GM23338 (cell line): ENCODE results near the gene KCTD12. TPM values are rescaled to one million over a fixed set of nuclear protein-coding genes. Genes with fewer than 3 reads are reported as not detected.
A peak's percentile ranks its signal among the peaks of the same experiment; 100 is the strongest.

Source experiments
- ATAC-seq: fragments of 200-7000 bp; cut with Tn5 transposase; 3 replicates; pipeline ENCODE4 v1.9.1; 2020
- DNase-seq: peaks from one replicate; pipeline ENCODE4 v3.0.0-alpha.2; 2015; ENCODE audit warnings: low spot score
- H2AFZ ChIP-seq: fragments of 200-600 bp; sonication (generic); 2 replicates; pipeline ENCODE4 v1.8.0; 2016; ENCODE audit warnings: antibody characterized with exemption, mild to moderate bottlenecking, moderate library complexity
- H3F3A ChIP-seq: fragments of 200-600 bp; sonication (generic); replicated peaks from 2 replicates; pipeline ENCODE4 v1.8.0; 2017; ENCODE audit warnings: antibody characterized with exemption, mixed run types, low read depth
- H3K27ac ChIP-seq: fragments of 200-600 bp; sonication (generic); 2 replicates; pipeline ENCODE4 v1.6.1; 2016; ENCODE audit warnings: low read depth
- H3K27me3 ChIP-seq: fragments of 200-600 bp; sonication (generic); 2 replicates; pipeline ENCODE4 v1.8.0; 2016; ENCODE audit warnings: mild to moderate bottlenecking, mixed run types, moderate library complexity; ENCODE audit not compliant: insufficient read depth
- H3K36me3 ChIP-seq: fragments of 200-600 bp; sonication (generic); 2 replicates; pipeline ENCODE4 v1.8.0; 2016; ENCODE audit warnings: mild to moderate bottlenecking; ENCODE audit not compliant: insufficient read depth
- H3K4me1 ChIP-seq: fragments of 200-600 bp; sonication (generic); 2 replicates; pipeline ENCODE4 v1.8.0; 2016; ENCODE audit warnings: mild to moderate bottlenecking, moderate library complexity; ENCODE audit not compliant: insufficient read depth
- H3K4me2 ChIP-seq: fragments of 200-600 bp; sonication (generic); 2 replicates; pipeline ENCODE4 v1.7.1; 2017; ENCODE audit warnings: mixed run types
- H3K4me3 ChIP-seq: fragments of 200-600 bp; sonication (generic); 2 replicates; pipeline ENCODE4 v1.6.1; 2016; ENCODE audit warnings: mixed run types
- H3K79me2 ChIP-seq: fragments of 200-600 bp; sonication (generic); replicated peaks from 2 replicates; pipeline ENCODE4 v1.8.0; 2017; ENCODE audit warnings: mild to moderate bottlenecking; ENCODE audit not compliant: insufficient read depth
- H3K9me2 ChIP-seq: fragments of 200-600 bp; sonication (generic); 2 replicates; pipeline ENCODE4 v1.8.0; 2017; ENCODE audit not compliant: insufficient read depth
- H4K20me1 ChIP-seq: fragments of 200-600 bp; sonication (generic); replicated peaks from 2 replicates; pipeline ENCODE4 v1.8.0; 2017; ENCODE audit warnings: mild to moderate bottlenecking; ENCODE audit not compliant: insufficient read depth
- H3K27ac Mint-ChIP-seq: 2 replicates; pipeline ENCODE4 v1.8.0; 2020; ENCODE audit warnings: inconsistent platforms, mild to moderate bottlenecking, moderate library complexity, mixed read lengths
- H3K27me3 Mint-ChIP-seq: 3 replicates; pipeline ENCODE4 v1.8.0; 2022; ENCODE audit warnings: low read depth, mild to moderate bottlenecking, moderate library complexity, mixed read lengths, inconsistent platforms; ENCODE audit not compliant: insufficient read depth, poor library complexity
- H3K36me3 Mint-ChIP-seq: 3 replicates; pipeline ENCODE4 v1.8.0; 2021; ENCODE audit warnings: low read depth, mild to moderate bottlenecking, inconsistent platforms, moderate library complexity, mixed read lengths
- H3K4me1 Mint-ChIP-seq: 3 replicates; pipeline ENCODE4 v1.8.0; 2020; ENCODE audit warnings: mild to moderate bottlenecking, inconsistent platforms, mixed read lengths
- H3K4me3 Mint-ChIP-seq: 3 replicates; pipeline ENCODE4 v1.8.0; 2021; ENCODE audit warnings: moderate library complexity, mild to moderate bottlenecking, inconsistent platforms, mixed read lengths
- H3K9me3 Mint-ChIP-seq: 3 replicates; pipeline ENCODE4 v1.8.0; 2020; ENCODE audit warnings: moderate library complexity, mild to moderate bottlenecking, inconsistent platforms, mixed read lengths
- CREB1 ChIP-seq: fragments of 250-450 bp; sonication (Bioruptor Pico); IDR thresholded peaks from 2 replicates; pipeline ENCODE4 v1.5.0; 2020; ENCODE audit warnings: low read depth, mild to moderate bottlenecking, moderate library complexity
- EZH2 ChIP-seq: fragments of 200-600 bp; sonication (generic); IDR thresholded peaks from one replicate; pipeline ENCODE4 v1.8.0; 2017; ENCODE audit warnings: antibody characterized with exemption, mild to moderate bottlenecking, low read depth; ENCODE audit not compliant: unreplicated experiment
- JUNB ChIP-seq: IDR thresholded peaks from one replicate; pipeline ENCODE4 v1.6.1; 2016; ENCODE audit warnings: antibody characterized with exemption; ENCODE audit not compliant: unreplicated experiment
- NANOG ChIP-seq: IDR thresholded peaks from 2 replicates; pipeline ENCODE4 v1.6.1; 2016; ENCODE audit warnings: antibody characterized with exemption, borderline replicate concordance
- POLR2AphosphoS5 ChIP-seq: IDR thresholded peaks from 2 replicates; pipeline ENCODE4 v1.6.1; 2016; ENCODE audit warnings: antibody characterized with exemption, low read depth
- STAT1 ChIP-seq: IDR thresholded peaks from one replicate; pipeline ENCODE4 v1.6.1; 2016; ENCODE audit warnings: antibody characterized with exemption; ENCODE audit not compliant: unreplicated experiment
- ZNF114 ChIP-seq: fragments of 250-450 bp; sonication (Bioruptor Pico); IDR thresholded peaks from 2 replicates; pipeline ENCODE4 v1.5.0; 2020; ENCODE audit warnings: mild to moderate bottlenecking, moderate library complexity
- polyA plus RNA-seq: library from polyadenylated mRNA; unstranded; fragments of >200 nt; fragmentation: Nextera tagmentation; extraction: Ambion mirVana; gene quantifications from 2 replicates; pipeline ENCODE4 v1.2.1, GENCODE V29; 2016
- total RNA-seq: library from RNA; depleted of rRNA; stranded (reverse); fragments of >200 nt; shearing (Covaris generic); gene quantifications from 2 replicates; pipeline ENCODE4 v1.2.3, GENCODE V29; 2014
- TF ChIP-seq, protein P1 (sequence below): IDR thresholded peaks from one replicate; pipeline ENCODE4 v1.6.1; 2018; ENCODE audit warnings: antibody characterized with exemption; ENCODE audit not compliant: unreplicated experiment

The KCTD12 gene
- total and polyA plus RNA-seq, 2 experiments from 2014 or later, result 3.3 to 12.0 TPM

DNA sequence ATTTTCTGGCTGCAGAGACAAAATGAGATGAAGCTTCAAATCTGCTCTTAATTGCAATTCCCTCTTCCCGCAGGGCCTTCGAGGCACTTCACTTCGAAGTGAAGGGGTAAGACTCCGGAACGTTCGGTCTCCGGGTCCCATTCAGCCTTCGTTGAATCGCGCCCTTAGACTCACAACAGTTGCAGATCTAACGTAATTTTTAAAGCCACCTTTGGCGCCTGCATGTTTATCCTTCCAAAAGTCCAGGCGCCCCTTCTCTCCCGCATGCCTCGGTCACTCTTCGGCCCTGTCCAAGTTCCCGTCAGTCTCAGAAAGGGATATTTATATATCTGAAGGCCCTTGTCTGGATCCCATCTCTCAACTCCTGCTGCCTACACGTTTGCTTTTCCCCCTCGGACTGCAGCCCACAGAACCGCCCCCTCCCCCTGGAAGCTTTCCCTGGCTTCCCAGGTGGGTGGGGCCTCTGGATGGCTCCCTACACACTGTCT lies 915 bp upstream of the KCTD12 start:
- H3F3A ChIP-seq, result peaks cover 11% of the 10 kb centered on the region; the same call in 1 of the 2 replicates
- Mint-ChIP-seq H3K36me3 (no peaks in the 10 kb centered on the region), H3K27ac (no peak overlapping the region), H3K4me3 (peak overlapping the region; percentile 84), H3K4me1 (peaks cover 16% of the 10 kb centered on the region), H3K9me3 (no peaks in the 10 kb centered on the region; the same call in 2 of the 3 replicates), H3K27me3 (peaks cover 32% of the 10 kb centered on the region)
- H4K20me1 ChIP-seq, result peaks cover 5% of the 10 kb centered on the region; the same call in 1 of the 2 replicates
- ATAC-seq (peak; percentile 13), DNase-seq (peak; percentile 46)
- H3K27ac ChIP-seq, result no peak overlapping the region
- no peaks in the 10 kb centered on the region for H3K9me2 ChIP-seq
- H2AFZ ChIP-seq, result peak overlapping the region; percentile 99
- TF ChIP-seq EZH2 (no peak), POLR2AphosphoS5 (no peak)
- peak overlapping the region; percentile 82 for H3K4me3 ChIP-seq
- peak overlapping the region; percentile 87 for H3K4me2 ChIP-seq
- H3K4me1 ChIP-seq, result peaks cover 17% of the 10 kb centered on the region
- no peaks in the 10 kb centered on the region for H3K79me2 ChIP-seq
- no peaks in the 10 kb centered on the region for H3K36me3 ChIP-seq
- H3K27me3 ChIP-seq, result peaks cover 67% of the 10 kb centered on the region

DNA sequence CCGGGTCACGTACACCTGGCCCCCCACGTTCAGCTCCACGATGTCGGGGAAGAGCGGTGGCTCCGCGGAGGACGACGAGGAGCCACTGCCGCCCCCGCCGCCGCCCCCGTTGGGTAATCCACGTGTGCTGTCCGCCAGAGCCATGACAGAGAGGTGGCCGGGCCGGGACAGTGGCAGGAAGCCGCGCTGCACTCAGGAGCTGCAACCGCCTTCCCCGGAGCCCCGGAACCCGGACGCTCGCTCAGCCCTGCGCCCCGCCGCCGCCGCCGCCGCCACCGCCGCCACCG lies 257 bp downstream of the KCTD12 start:
- Mint-ChIP-seq H3K36me3 (no peaks in the 10 kb centered on the region), H3K4me1 (peaks cover 16% of the 10 kb centered on the region), H3K4me3 (peak overlapping the region; percentile 66), H3K27ac (no peak overlapping the region), H3K9me3 (no peaks in the 10 kb centered on the region; the same call in 2 of the 3 replicates), H3K27me3 (peaks cover 32% of the 10 kb centered on the region)
- H3K4me1 ChIP-seq, result peaks cover 17% of the 10 kb centered on the region
- no peak overlapping the region for H3K27ac ChIP-seq
- H3K4me2 ChIP-seq, result peak overlapping the region; percentile 87
- H3K36me3 ChIP-seq, result no peaks in the 10 kb centered on the region
- H3K9me2 ChIP-seq, result no peaks in the 10 kb centered on the region
- peaks cover 11% of the 10 kb centered on the region; the same call in 1 of the 2 replicates for H3F3A ChIP-seq
- no peak for DNase-seq
- peak overlapping the region; percentile 90; the same call in 1 of the 2 replicates for H2AFZ ChIP-seq
- no peaks in the 10 kb centered on the region for H3K79me2 ChIP-seq
- H3K27me3 ChIP-seq, result peaks cover 67% of the 10 kb centered on the region
- peaks cover 5% of the 10 kb centered on the region; the same call in 1 of the 2 replicates for H4K20me1 ChIP-seq
- H3K4me3 ChIP-seq, result peak overlapping the region; percentile 82
- ATAC-seq, result no peak
- TF ChIP-seq JUNB, result no peak
- TF ChIP-seq EZH2, result peak; percentile 3

DNA sequence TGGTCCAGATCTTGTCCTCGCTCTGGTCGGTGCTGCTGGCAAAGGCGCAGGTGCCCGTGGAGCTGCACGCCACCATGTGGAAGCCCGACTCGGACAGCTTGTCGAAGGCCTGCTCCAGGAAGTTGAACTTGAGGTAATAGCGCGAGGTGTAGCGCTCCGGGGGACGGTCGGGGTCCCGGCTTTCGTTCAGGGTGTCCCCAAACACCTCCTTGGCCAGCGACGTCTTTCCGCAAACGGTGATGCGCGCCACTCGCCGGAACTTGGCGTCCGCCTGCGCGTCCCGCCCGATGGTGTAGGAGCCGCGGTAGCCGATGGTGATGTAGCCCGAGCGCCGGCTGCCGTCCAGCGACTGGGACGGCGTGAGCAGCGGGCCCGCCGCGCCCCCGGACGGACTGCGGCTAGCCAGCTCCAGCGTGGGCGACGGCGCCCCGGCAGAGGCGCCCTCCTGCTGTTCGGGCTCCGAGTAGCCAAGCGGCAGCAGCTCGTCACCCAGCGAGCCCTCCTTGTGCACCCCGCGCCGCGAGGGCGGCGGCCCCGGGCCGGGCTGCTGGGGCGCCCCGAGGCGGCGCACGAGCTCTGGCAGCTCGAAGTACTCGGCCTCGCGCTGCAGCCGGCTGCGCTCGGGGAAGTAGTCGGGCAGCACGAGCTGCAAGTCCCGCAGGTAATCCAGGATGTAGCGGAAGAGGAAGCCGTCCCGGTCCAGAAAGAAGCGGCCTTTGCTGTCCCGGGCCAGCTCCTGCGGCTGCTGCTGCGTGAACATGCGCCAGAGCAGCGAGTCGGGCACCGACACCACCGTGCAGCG lies 801 bp downstream of the KCTD12 start:
- Histone ChIP-seq H3K4me2 (peak overlapping the region; percentile 87), H3K27ac (no peak overlapping the region), H3F3A (peaks cover 11% of the 10 kb centered on the region; the same call in 1 of the 2 replicates), H2AFZ (peak overlapping the region; percentile 90), H3K9me2 (no peaks in the 10 kb centered on the region), H3K4me3 (peak overlapping the region; percentile 82), H3K4me1 (peaks cover 17% of the 10 kb centered on the region), H3K36me3 (no peaks in the 10 kb centered on the region), H3K79me2 (no peaks in the 10 kb centered on the region), H3K27me3 (peaks cover 67% of the 10 kb centered on the region), H4K20me1 (peaks cover 5% of the 10 kb centered on the region; the same call in 1 of the 2 replicates)
- peak overlapping the region; percentile 80 for H3K4me3 Mint-ChIP-seq
- H3K27ac Mint-ChIP-seq, result no peak overlapping the region
- DNase-seq (peak; percentile 80), ATAC-seq (peak; percentile 52)
- peaks cover 32% of the 10 kb centered on the region for H3K27me3 Mint-ChIP-seq
- H3K9me3 Mint-ChIP-seq, result no peaks in the 10 kb centered on the region; the same call in 2 of the 3 replicates
- H3K4me1 Mint-ChIP-seq, result peaks cover 16% of the 10 kb centered on the region
- no peaks in the 10 kb centered on the region for H3K36me3 Mint-ChIP-seq
- no peak for TF ChIP-seq JUNB
- no peak for TF ChIP-seq CREB1
- no peak for TF ChIP-seq ZNF114 (CRISPR knock-in tag)
- TF ChIP-seq EZH2, result peak; percentile 77
- no peak for TF ChIP-seq NANOG
- TF ChIP-seq, protein P1, sequence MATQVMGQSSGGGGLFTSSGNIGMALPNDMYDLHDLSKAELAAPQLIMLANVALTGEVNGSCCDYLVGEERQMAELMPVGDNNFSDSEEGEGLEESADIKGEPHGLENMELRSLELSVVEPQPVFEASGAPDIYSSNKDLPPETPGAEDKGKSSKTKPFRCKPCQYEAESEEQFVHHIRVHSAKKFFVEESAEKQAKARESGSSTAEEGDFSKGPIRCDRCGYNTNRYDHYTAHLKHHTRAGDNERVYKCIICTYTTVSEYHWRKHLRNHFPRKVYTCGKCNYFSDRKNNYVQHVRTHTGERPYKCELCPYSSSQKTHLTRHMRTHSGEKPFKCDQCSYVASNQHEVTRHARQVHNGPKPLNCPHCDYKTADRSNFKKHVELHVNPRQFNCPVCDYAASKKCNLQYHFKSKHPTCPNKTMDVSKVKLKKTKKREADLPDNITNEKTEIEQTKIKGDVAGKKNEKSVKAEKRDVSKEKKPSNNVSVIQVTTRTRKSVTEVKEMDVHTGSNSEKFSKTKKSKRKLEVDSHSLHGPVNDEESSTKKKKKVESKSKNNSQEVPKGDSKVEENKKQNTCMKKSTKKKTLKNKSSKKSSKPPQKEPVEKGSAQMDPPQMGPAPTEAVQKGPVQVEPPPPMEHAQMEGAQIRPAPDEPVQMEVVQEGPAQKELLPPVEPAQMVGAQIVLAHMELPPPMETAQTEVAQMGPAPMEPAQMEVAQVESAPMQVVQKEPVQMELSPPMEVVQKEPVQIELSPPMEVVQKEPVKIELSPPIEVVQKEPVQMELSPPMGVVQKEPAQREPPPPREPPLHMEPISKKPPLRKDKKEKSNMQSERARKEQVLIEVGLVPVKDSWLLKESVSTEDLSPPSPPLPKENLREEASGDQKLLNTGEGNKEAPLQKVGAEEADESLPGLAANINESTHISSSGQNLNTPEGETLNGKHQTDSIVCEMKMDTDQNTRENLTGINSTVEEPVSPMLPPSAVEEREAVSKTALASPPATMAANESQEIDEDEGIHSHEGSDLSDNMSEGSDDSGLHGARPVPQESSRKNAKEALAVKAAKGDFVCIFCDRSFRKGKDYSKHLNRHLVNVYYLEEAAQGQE, result no peak
- TF ChIP-seq STAT1, result no peak
